Peyer's patch (tissue), 4 donors: ENCODE data around the gene SHC4.

Experiments used
- CTCF ChIP-seq, 6 experiments: fragments of 450-650 bp in 4 of 6; fragments of 200-600 bp in 2 of 6; sonication (generic) in 1 of 6; IDR thresholded peaks; one replicate each; pipeline ENCODE4 v1.5.1; 2017 to 2019; ENCODE audit warnings: antibody characterized with exemption in 6 of 6, mild to moderate bottlenecking in 3 of 6, moderate library complexity in 1 of 6
- POLR2A ChIP-seq, 2 donors: fragments of 450-650 bp; IDR thresholded peaks; one replicate each; pipeline ENCODE4 v1.5.1; 2017; ENCODE audit warnings: antibody characterized with exemption in 2 of 2, mild to moderate bottlenecking in 2 of 2, moderate library complexity in 2 of 2

DNA sequence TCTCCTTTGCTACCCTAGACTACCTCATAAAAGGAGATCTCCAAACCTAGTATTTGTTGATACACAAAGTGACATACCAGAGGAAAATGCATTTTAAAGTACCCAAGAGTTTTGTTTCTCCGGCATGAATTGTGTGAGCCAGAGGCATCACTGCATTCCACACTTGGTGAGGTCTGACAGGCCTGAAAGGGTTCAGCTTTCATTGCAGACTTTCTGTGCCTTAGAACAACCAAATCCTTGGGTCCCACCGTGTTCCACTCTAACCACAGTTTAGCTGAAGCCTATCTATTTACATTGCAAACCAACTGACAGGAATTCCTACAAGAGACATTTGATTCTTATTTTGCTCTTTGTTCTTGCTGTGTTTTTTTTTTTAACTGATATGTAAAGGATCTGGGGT lies 106.8 kb downstream of the SHC4 start:
- TF ChIP-seq CTCF (IDR thresholded peaks at IDR 0.05) (no peak), POLR2A (IDR thresholded peaks at IDR 0.05) (no peak)
